Putamen (tissue), 1 donor: ENCODE results near the gene SMIM22.
A peak's percentile ranks its signal among the peaks of the same experiment; 100 is the strongest.

Experiments used
- DNase-seq: peaks from one replicate; pipeline ENCODE4 v3.0.0-alpha.2; 2016; ENCODE audit warnings: low spot score

The SMIM22 gene, protein sequence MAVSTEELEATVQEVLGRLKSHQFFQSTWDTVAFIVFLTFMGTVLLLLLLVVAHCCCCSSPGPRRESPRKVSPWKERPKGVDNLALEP

DNA sequence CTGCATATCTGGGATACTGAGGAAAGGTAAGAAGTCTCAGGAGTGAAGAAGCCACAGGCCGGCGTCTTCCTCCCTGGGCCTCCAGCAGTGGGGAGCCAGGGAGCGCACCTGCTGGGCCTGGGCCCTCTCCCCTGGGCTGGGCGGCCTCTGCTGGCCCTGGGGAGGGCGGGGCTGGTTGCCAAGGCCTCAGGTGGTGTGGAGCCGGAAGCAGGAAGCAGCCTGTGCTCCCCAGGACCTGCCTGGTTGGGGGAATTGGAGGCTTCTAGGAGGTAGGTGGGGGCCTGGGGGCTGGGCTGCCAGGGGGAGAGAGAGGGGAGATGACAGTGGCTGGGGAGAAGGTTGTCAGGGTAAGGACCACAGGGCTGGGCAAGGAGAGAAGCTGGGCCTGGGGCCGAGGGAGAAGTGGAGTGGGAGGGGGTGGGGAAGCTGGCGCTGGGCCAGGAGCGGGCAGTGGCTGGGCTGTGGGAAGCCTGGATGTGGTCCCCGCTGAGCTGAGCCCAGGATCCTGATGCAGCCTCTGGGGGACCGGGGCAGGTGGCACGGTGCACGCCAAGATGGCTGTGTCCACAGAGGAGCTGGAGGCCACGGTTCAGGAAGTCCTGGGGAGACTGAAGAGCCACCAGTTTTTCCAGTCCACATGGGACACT lies at the start of gene SMIM22:
TSS of gene SMIM22 (plus strand) at position 189 of the 647 bp plus-strand sequence. CDS start at position 555, 366 bp downstream.
- DNase-seq, result no peak

DNA sequence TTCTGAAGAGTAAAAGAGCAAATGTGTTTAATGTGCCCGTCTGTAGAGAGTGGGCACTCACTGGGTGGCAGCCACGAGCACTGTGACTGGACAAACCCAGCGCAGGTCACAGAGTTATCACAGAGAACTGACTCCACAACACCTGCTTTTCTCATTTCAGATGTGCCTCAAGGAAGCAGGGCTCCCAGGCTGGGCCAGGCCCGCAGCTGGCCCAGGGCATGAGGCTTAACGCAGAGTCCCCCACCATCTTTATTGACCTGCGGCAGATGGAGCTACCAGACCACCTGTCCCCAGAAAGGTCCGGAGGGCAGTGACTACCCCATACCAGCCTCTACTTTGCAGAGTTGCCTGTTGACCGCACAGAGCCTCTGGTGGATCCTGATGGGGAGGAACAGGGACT lies 49.0 kb upstream of the SMIM22 start:
- no peak for DNase-seq

DNA sequence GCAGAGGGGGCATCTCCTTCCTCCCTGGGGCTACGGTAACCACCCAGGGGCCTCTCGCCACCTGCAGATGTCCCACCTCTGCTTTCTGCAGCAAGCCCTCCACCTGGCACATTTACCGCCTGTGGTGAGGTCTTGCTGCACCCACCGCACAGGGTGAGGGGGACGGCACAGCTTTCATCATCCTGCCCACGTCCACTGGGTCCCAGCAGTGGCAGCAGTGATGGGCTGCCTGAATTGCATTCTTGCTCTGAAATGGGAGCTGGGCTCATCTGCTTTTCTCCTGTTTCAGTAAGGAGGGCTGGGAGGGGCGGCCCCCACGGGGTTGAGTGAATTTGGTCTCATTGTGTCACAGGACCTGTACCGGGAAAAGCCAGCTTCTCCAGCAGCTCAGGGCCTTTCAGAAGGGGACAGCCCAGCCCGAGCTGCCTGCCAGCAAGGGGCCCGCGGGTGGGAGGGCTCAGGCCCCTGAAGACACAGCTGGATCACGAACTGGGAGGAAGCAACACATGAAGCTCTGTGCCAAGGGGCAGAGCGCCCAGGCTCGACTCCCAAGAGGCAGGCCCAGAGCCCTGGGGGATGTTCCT lies 48.1 kb upstream of the SMIM22 start:
- peak; percentile 24 for DNase-seq

DNA sequence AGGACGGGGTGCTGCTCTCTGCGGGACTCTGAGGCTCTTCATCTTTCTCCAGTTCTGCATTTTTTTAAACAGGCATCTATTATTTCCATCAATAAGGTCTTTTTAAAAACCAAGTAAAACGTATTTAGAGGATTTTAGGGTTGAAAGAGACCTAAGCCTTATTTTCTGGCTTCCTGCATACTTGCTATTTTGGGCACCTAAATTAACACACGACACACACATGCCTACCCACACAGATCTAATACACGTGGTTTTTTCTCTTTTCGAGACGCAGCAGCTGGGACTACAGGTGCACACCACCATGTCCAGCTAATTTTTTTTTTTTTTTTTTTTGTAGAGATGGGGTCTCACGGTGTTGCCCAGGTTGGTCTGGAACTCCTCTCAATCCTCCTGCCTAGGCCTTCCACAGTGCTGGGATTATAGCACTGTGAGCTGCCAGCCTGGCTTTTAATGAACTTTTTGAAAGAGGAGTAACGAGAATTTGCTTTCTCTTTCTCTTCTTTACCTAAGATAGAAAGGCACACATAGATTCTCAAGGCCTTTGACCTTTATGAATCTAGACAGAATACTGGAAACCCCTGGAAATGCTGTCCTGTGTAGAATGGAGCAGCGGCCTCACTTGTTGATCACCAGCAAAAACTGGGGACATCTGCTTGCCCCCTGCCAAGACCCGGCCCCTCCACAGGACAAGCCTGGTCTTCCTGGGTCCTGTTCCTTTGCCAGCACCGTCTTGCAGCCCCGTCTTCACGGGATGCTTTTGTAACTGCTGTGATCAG lies 47.1 kb upstream of the SMIM22 start:
- DNase-seq, result peak; percentile 54

DNA sequence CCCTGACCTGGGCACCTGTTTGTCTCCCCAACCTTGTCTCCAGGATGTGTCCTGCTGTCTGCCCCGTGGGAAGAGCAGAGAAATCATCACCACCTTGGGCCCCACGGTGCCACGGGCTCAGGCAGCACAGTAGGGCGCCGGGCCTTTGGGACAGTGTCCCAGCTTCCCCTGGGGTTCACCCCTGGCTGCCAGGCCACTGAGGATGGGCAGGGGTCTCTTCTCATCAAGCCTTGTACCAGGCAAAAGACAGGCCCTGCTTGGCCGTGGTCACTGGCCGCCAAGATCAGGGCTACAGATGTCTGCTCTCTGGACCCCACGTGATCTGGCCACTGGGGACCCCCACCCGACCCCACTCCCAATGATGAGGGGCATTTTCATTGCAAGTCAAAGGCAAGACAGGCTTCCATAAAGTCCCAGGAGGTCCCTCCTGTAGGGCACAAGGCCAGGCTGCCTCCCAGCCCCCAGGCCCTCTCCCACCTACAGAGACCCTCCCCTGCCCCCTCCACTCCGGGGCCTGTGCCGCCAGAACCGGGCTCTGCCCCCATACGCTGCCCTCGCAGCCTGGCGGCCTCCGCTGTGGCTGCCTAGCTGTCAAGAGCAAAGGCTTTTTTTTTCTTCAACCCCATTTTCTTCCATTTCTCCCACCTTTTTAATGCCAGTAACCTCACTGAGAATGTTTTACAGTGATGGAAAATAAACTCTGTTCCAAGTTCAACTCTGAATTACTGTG lies 46.3 kb upstream of the SMIM22 start:
- DNase-seq, result no peak

DNA sequence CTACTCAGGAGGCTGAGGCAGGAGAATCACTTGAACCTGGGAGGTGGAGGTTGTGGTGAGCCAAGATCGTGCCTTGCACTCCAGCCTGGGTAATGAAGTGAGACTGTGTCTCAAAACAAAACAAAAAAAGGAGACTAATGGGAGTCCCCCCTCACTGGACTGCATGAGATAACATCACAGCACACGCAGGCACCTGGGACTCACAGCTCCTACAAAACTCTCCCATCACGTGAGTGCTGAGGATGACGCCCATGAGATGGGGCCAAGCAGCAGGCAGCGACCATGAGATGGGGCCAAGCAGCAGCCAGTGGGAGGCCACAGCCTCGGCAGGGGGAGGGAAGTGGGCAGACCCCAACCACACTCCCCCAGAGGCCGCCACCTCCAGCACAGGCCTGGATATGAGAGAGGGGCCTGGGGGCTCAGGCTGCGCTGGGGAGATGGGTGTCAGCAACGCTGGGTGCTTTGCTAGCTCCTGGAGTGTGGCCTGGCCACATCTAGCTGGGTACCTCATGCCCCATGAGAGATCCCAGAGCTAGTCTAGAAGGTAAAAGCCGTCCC lies 45.4 kb upstream of the SMIM22 start:
- DNase-seq, result no peak

DNA sequence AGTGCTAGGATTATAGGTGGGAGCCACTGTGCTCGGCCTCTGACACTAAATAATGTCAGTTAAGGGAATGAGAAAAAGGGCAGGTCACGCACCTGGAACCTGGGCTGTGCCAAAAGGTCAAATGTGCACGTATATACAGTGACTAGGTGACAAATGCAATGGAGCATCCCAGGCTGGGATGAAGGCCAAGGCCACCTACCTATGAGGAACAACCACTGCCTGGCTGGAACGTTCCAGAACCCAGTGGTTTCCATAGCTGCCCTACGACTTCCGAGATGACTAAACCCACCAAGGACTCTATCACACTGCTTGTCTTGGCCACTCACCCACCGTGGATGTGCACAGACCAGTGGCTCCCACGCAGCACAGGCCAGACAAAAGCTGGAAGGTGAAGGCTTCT lies 44.3 kb upstream of the SMIM22 start:
- DNase-seq, result no peak

DNA sequence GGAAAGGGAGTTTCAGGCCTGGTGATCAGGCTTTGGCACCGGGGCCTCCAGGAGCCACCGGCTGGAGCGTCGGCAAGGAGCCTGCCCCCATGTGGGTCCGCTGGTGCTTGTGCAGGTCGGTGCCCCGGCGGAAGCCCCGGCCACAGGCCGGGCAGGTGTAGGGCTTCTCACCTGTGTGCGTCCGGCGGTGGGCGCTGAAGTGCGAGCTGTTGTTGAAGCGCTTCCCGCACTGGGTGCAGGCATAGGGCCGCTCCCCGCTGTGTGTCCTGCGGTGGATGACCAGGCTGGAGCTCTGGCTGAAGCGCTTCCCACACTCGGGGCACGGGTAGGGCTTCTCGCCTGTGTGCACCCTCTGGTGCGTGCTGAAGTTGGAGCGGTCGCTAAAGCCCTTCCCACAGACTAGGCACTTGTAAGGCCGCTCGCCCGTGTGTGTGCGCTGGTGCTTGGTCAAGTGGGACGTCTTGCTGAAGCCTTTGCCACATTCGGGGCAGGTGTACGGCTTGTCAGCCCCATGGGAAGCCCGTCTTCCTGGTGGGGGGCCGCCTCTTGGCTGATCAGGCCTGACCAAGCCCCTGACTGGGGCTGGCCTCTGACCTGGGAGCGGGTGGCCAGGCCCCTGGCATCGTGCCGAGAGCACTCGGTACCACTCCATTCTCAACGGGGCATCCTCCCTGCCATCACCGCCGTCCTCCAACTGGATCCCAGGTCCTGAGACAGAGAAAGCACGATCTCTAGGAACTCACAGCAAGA lies 42.6 kb upstream of the SMIM22 start:
- no peak for DNase-seq

DNA sequence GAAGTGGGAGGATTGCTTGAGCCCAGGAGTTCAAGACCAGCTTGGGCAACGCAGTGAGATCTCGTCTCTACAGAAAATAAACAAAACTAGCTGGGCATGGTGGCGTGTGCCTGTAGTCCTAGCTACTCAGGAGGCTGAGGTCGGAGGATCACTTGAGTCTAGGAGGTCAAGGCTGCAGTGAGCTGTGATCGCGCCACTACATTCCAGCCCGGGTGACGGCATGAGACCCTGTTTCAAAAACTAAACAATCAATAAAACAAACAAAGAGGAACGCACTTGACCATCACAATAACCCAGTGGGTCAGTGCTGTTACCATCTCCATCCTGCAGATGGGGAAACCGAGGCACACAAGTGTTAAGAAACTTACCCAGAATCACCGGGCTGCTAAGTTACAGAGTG lies 41.9 kb upstream of the SMIM22 start:
- DNase-seq, result no peak

DNA sequence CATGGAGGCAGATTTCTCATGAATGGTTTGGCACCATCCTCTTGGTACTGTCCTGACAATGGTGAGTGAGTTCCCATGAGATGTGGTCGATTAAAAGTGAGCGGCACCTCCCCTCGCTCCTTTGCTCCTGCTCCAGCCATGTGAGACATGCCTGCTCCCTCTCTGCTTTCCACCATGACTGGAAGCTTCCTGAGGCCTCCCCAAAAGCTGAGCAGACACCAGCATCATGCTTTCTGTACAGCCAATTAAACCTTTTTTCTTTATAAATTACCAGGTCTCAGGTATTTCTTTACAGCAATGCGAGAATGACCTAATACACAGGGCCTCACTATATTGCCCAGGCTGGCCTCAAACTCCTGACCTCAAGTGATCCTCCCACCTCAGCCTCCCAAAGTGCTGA lies 40.3 kb upstream of the SMIM22 start:
- DNase-seq, result no peak

DNA sequence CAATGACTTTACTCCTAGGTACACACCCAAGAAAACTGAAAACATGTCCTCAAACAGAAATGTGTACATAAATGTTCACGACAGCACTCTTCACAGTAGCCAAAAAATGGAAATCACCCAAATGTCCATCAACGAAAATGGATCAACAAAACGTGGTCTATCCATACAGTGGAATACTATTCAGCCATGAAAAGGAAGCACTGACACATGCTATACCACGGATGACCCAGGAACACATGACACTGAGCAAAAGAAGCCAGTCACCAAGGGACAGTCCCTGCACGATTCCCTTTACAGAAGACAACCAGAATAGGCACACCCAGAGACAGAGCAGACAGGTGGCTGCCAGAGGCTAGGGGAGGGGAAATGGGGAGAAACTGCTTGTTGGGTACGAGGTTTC lies 39.5 kb upstream of the SMIM22 start:
- no peak for DNase-seq

DNA sequence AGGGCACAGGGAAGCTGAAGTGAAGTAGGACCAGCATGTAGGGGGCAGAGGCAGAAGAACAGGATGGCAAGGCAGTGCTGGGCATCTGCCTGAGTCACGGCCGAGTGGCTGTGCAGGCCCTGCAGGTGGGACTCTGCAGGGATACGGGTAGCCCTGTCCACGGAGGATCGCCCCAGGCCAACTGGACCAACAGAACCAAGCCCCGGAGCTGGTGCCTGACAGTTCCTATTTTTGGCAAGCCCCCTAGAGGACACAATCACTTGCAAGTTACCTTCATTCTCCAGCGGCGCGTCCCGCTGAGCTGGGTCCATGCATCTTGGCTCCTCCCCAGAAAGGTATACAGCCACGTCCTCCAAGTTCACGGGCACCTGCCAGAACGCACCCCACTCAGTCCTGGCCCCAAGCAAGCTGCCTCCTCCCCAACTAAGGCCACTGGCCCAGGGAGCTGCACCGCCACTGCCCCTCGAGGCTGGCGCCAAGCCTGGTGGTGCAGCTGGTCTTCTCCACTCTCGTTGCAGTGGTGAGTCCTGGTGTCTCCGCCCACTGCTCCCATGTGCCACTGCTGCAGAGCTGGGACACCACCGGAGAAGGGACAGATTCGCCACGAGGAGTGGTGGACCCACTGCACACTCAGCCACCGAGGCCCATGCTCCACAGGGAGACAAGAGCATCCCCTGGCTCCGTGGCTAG lies 34.8 kb upstream of the SMIM22 start:
- DNase-seq, result no peak

DNA sequence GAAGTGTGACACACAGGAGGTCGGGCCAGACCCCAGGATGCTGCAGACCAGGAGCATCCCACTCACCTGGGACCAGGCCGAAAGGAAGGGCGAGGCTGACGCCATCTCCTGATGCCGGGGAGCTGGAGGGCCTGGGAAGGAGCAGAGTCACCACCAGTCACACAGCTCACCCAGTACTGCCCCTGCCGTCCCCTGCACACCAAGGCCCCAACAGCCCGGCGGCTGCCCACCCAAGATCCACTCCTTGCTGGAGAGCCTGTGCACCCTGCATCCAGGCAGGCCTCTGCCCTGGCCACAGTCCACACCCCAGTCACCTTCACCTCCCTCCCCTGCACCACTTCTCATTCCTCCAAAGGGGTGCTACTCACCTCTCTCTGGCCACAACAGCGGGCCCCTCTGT lies 33.0 kb upstream of the SMIM22 start:
- DNase-seq, result no peak

DNA sequence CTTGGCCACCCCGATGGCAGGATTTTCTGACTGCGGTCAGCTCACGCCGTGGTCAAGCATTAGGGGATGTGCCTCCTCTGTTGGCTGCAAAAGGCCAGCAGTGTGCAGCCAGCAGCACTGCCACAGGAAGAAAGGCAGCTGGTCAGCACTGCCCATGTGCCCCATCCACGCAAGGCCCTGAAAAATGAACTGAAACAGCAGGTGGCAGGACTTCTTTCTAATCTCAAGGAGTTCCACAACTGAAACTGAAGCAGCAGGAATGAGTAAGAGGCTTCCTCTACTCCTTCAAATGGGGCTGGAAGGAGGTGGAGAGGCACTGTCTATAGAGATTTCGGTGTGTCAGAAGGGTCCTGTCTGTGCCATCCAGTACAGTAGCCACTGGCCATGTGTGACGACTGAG lies 31.4 kb upstream of the SMIM22 start:
- DNase-seq, result no peak

DNA sequence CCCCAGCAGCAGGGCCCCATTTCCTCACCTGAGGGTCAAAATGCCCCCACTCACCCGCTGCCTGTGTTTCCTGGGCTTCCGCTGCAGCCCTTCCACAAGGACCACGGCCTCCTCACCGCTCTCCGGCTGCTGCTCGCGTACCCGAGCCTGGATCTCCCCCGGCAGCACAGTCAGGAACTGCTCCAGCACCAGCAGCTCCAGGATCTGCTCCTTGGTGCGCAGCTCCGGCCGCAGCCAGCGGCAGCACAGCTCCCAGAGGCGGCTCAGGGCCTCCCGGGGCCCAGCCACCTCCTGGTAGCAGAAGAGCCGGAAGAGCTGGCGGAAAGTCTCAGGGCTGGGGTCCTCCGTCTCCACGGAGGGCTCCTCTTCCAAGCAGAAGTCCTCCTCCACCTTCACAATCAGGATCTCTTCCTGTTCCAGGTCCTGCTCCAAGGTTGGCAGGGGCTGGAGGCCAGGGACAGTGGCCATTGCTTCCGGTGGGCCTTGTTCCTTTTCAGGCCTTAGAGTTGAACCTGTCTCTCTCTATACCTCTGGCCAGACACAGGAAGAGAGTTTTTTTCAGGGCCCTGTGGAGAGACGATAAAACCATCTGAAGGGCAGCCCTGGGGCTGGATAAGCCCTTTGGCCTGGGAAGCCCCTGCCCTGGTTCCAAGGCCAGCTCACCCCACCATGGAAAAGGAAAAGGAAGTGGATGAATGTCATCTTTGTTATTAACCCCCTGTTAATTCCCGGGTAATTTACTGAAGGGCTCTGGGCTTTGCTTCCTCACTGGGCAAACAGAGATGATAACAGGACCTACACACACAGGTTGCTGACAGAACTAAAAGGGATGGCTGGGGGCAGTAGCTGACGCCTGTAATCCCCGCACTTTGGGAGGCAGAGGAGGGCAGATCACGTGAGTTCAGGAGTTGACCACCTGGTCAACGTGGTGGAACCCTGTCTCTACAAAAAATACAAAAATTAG lies 29.4 kb upstream of the SMIM22 start:
- DNase-seq, result no peak

DNA sequence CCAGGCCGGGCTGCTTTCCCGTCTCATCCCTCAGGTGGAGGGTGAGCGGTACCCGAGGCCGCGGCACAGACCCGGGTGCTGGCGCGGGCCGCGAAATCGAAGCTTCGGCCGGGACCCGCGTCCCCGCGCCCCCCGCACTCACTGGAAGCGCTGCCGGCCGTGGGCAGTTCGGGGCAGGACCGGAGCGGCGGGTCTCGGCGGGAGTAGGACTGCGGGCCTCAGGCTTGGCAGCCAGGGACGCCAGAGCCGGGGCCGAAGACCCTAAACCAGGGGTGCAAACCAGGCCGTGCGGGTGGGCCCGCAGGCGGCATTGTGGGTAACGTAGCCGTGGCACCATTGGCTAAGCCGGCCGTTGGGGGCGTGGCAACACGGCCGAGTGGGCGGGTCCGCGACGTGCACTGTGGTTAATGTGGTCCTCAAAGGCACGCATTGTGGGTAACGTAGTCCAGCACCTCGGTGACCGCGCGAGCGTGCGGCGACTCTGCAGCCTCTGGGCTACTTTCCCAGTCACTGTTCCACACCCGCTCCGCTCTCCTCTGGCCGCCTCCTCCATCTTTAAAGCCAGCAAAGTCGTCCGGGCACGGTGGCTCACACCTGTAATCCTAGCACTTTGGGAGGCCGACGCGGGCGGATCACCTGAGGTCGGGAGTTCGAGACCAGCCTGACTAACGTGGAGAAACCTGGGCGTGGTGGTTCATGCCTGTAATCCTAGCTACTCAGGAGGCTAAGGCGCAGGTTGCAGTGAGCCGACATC lies 28.1 kb upstream of the SMIM22 start, which contains the start of gene ZNF500:
TSS of gene ZNF500 (minus strand) at position 288 of the 754 bp plus-strand sequence. CDS start 1,184 bp downstream, outside the sequence.
- DNase-seq, result peak; percentile 95

DNA sequence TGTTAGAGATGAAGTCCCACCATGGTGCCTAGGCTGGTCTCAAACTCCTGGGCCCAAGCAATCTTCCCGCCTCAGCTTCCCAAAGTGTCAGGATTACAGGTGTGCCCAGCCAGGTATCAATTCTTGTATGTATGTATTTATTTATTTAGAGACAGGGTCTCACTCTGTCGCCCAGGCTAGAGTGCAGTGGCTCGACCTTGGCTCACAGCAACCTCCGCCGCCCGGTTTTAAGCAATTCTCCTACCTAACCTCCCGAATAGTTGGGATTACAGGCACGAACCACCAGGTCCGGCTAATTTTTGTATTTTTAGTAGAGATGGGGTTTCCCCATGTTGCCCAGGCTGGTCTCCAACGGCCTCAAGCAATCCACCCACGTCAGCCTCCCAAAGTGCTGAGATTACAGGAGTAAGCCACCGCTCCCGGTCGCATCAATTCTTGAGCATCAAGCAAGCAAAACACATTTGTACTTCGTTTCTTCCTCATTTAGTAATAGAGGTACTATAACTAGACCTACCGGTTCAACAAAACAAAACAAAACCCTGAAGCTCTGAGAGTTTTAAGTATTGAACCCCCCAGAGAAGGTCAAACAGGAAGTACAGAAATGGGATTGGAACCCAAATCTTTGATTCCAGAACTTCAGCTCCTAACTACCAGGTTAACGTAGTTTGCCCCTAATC lies 27.2 kb upstream of the SMIM22 start:
- no peak for DNase-seq
